GM23338 (cell line): ENCODE data around the gene SPTBN2. TPM values are rescaled to one million over a fixed set of nuclear protein-coding genes. Genes with fewer than 3 reads are reported as not detected.

ENCODE experiments used
- ATAC-seq: fragments of 200-7000 bp; cut with Tn5 transposase; 3 replicates; pipeline ENCODE4 v1.9.1; 2020
- DNase-seq: peaks from one replicate; pipeline ENCODE4 v3.0.0-alpha.2; 2015; ENCODE audit warnings: low spot score
- H2AFZ ChIP-seq: fragments of 200-600 bp; sonication (generic); 2 replicates; pipeline ENCODE4 v1.8.0; 2016; ENCODE audit warnings: antibody characterized with exemption, mild to moderate bottlenecking, moderate library complexity
- H3F3A ChIP-seq: fragments of 200-600 bp; sonication (generic); replicated peaks from 2 replicates; pipeline ENCODE4 v1.8.0; 2017; ENCODE audit warnings: antibody characterized with exemption, mixed run types, low read depth
- H3K27ac ChIP-seq: fragments of 200-600 bp; sonication (generic); 2 replicates; pipeline ENCODE4 v1.6.1; 2016; ENCODE audit warnings: low read depth
- H3K27me3 ChIP-seq: fragments of 200-600 bp; sonication (generic); 2 replicates; pipeline ENCODE4 v1.8.0; 2016; ENCODE audit warnings: mild to moderate bottlenecking, mixed run types, moderate library complexity; ENCODE audit not compliant: insufficient read depth
- H3K36me3 ChIP-seq: fragments of 200-600 bp; sonication (generic); 2 replicates; pipeline ENCODE4 v1.8.0; 2016; ENCODE audit warnings: mild to moderate bottlenecking; ENCODE audit not compliant: insufficient read depth
- H3K4me1 ChIP-seq: fragments of 200-600 bp; sonication (generic); 2 replicates; pipeline ENCODE4 v1.8.0; 2016; ENCODE audit warnings: mild to moderate bottlenecking, moderate library complexity; ENCODE audit not compliant: insufficient read depth
- H3K4me2 ChIP-seq: fragments of 200-600 bp; sonication (generic); 2 replicates; pipeline ENCODE4 v1.7.1; 2017; ENCODE audit warnings: mixed run types
- H3K4me3 ChIP-seq: fragments of 200-600 bp; sonication (generic); 2 replicates; pipeline ENCODE4 v1.6.1; 2016; ENCODE audit warnings: mixed run types
- H3K79me2 ChIP-seq: fragments of 200-600 bp; sonication (generic); replicated peaks from 2 replicates; pipeline ENCODE4 v1.8.0; 2017; ENCODE audit warnings: mild to moderate bottlenecking; ENCODE audit not compliant: insufficient read depth
- H3K9me2 ChIP-seq: fragments of 200-600 bp; sonication (generic); 2 replicates; pipeline ENCODE4 v1.8.0; 2017; ENCODE audit not compliant: insufficient read depth
- H4K20me1 ChIP-seq: fragments of 200-600 bp; sonication (generic); replicated peaks from 2 replicates; pipeline ENCODE4 v1.8.0; 2017; ENCODE audit warnings: mild to moderate bottlenecking; ENCODE audit not compliant: insufficient read depth
- H3K27ac Mint-ChIP-seq: 2 replicates; pipeline ENCODE4 v1.8.0; 2020; ENCODE audit warnings: inconsistent platforms, mild to moderate bottlenecking, moderate library complexity, mixed read lengths
- H3K27me3 Mint-ChIP-seq: 3 replicates; pipeline ENCODE4 v1.8.0; 2022; ENCODE audit warnings: low read depth, mild to moderate bottlenecking, moderate library complexity, mixed read lengths, inconsistent platforms; ENCODE audit not compliant: insufficient read depth, poor library complexity
- H3K36me3 Mint-ChIP-seq: 3 replicates; pipeline ENCODE4 v1.8.0; 2021; ENCODE audit warnings: low read depth, mild to moderate bottlenecking, inconsistent platforms, moderate library complexity, mixed read lengths
- H3K4me1 Mint-ChIP-seq: 3 replicates; pipeline ENCODE4 v1.8.0; 2020; ENCODE audit warnings: mild to moderate bottlenecking, inconsistent platforms, mixed read lengths
- H3K4me3 Mint-ChIP-seq: 3 replicates; pipeline ENCODE4 v1.8.0; 2021; ENCODE audit warnings: moderate library complexity, mild to moderate bottlenecking, inconsistent platforms, mixed read lengths
- H3K9me3 Mint-ChIP-seq: 3 replicates; pipeline ENCODE4 v1.8.0; 2020; ENCODE audit warnings: moderate library complexity, mild to moderate bottlenecking, inconsistent platforms, mixed read lengths
- CREB1 ChIP-seq: fragments of 250-450 bp; sonication (Bioruptor Pico); IDR thresholded peaks from 2 replicates; pipeline ENCODE4 v1.5.0; 2020; ENCODE audit warnings: low read depth, mild to moderate bottlenecking, moderate library complexity
- CTCF ChIP-seq, 2 experiments: fragments of 200-600 bp in 1 of 2; sonication (generic) in 1 of 2; conservative IDR thresholded peaks; 2 replicates each; pipeline versions ENCODE4 v1.5.1 to v1.6.1; 2016 to 2017; ENCODE audit warnings: antibody characterized with exemption in 2 of 2, low read depth in 2 of 2, mild to moderate bottlenecking in 2 of 2, moderate library complexity in 1 of 2
- EZH2 ChIP-seq: fragments of 200-600 bp; sonication (generic); IDR thresholded peaks from one replicate; pipeline ENCODE4 v1.8.0; 2017; ENCODE audit warnings: antibody characterized with exemption, mild to moderate bottlenecking, low read depth; ENCODE audit not compliant: unreplicated experiment
- EZH2phosphoT487 ChIP-seq: fragments of 200-600 bp; sonication (generic); IDR thresholded peaks from one replicate; pipeline ENCODE4 v1.8.1; 2018; ENCODE audit warnings: antibody characterized with exemption; ENCODE audit not compliant: unreplicated experiment
- JUNB ChIP-seq: IDR thresholded peaks from one replicate; pipeline ENCODE4 v1.6.1; 2016; ENCODE audit warnings: antibody characterized with exemption; ENCODE audit not compliant: unreplicated experiment
- NANOG ChIP-seq: IDR thresholded peaks from 2 replicates; pipeline ENCODE4 v1.6.1; 2016; ENCODE audit warnings: antibody characterized with exemption, borderline replicate concordance
- POLR2AphosphoS5 ChIP-seq: IDR thresholded peaks from 2 replicates; pipeline ENCODE4 v1.6.1; 2016; ENCODE audit warnings: antibody characterized with exemption, low read depth
- REST ChIP-seq: IDR thresholded peaks from one replicate; pipeline ENCODE4 v1.6.1; 2018; ENCODE audit warnings: antibody characterized with exemption; ENCODE audit not compliant: unreplicated experiment
- STAT1 ChIP-seq: IDR thresholded peaks from one replicate; pipeline ENCODE4 v1.6.1; 2016; ENCODE audit warnings: antibody characterized with exemption; ENCODE audit not compliant: unreplicated experiment
- ZNF114 ChIP-seq: fragments of 250-450 bp; sonication (Bioruptor Pico); IDR thresholded peaks from 2 replicates; pipeline ENCODE4 v1.5.0; 2020; ENCODE audit warnings: mild to moderate bottlenecking, moderate library complexity
- ZNF331 ChIP-seq: fragments of 250-450 bp; sonication (Bioruptor Pico); IDR thresholded peaks from 2 replicates; pipeline ENCODE4 v1.5.0; 2020; ENCODE audit warnings: low read depth, mild to moderate bottlenecking, moderate library complexity
- ZNF462 ChIP-seq: fragments of 250-450 bp; sonication (Bioruptor Pico); IDR thresholded peaks from 2 replicates; pipeline ENCODE4 v1.5.0; 2020; ENCODE audit warnings: mild to moderate bottlenecking, moderate library complexity
- polyA plus RNA-seq: library from polyadenylated mRNA; unstranded; fragments of >200 nt; fragmentation: Nextera tagmentation; extraction: Ambion mirVana; gene quantifications from 2 replicates; pipeline ENCODE4 v1.2.1, GENCODE V29; 2016
- total RNA-seq: library from RNA; depleted of rRNA; stranded (reverse); fragments of >200 nt; shearing (Covaris generic); gene quantifications from 2 replicates; pipeline ENCODE4 v1.2.3, GENCODE V29; 2014
- TF ChIP-seq, protein P1 (sequence below): IDR thresholded peaks from 2 replicates; pipeline ENCODE4 v1.6.1; 2016; ENCODE audit warnings: antibody characterized with exemption

Gene SPTBN2
- total and polyA plus RNA-seq, 2 experiments from 2014 or later, result 7.7 to 49.1 TPM

DNA sequence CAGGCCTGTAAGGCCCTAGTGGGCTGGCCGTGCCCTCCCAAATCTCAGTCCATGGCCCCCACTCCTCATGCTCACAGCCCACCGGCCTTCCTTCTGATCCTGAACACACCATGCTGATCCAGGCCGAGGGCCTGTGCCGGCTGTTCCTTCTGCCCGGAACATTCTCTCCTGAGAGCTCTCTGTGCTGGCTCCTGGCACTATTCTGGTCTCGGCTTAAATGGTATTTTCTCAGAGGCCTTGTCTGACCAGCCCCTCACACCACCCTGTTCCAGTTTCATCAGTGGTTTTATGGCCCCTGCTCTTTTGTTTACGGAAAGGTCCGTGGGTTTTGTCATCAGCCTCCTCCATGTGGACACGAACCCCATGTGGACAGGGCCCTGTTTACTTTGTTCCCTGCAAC is 22.0 kb downstream of the SPTBN2 start:
- no peak overlapping the region for H3K27ac Mint-ChIP-seq

More for the DNA sequence above, 22.0 kb downstream of the SPTBN2 start:
- H3K4me3 Mint-ChIP-seq, result no peak overlapping the region
- no peaks in the 10 kb centered on the region for H3F3A ChIP-seq
- TF ChIP-seq JUNB (no peak), CTCF (conservative IDR thresholded peaks at IDR 0.05; ENCODE audit: low read depth in 2 of 2) (no peak), ZNF462 (CRISPR knock-in tag) (no peak), CREB1 (no peak), STAT1 (no peak), ZNF114 (no peak), REST (no peak), EZH2phosphoT487 (no peak), ZNF331 (CRISPR knock-in tag) (no peak), EZH2 (no peak), POLR2AphosphoS5 (no peak), NANOG (no peak)
- TF ChIP-seq, protein P1, sequence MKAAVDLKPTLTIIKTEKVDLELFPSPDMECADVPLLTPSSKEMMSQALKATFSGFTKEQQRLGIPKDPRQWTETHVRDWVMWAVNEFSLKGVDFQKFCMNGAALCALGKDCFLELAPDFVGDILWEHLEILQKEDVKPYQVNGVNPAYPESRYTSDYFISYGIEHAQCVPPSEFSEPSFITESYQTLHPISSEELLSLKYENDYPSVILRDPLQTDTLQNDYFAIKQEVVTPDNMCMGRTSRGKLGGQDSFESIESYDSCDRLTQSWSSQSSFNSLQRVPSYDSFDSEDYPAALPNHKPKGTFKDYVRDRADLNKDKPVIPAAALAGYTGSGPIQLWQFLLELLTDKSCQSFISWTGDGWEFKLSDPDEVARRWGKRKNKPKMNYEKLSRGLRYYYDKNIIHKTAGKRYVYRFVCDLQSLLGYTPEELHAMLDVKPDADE, result no peak
- no peaks in the 10 kb centered on the region; the same call in 2 of the 3 replicates for H3K4me1 Mint-ChIP-seq
- DNase-seq, result no peak
- ATAC-seq, result no peak
- H3K27me3 Mint-ChIP-seq, result peaks cover 4% of the 10 kb centered on the region
- H3K36me3 ChIP-seq, result no peaks in the 10 kb centered on the region; the same call in 1 of the 2 replicates
- no peaks in the 10 kb centered on the region; the same call in 1 of the 2 replicates for H4K20me1 ChIP-seq
- H2AFZ ChIP-seq, result no peak overlapping the region
- no peaks in the 10 kb centered on the region for H3K9me2 ChIP-seq
- no peak overlapping the region for H3K27ac ChIP-seq
- no peak overlapping the region for H3K4me3 ChIP-seq
- H3K36me3 Mint-ChIP-seq, result peaks cover 45% of the 10 kb centered on the region
- H3K4me2 ChIP-seq, result no peak overlapping the region
- H3K9me3 Mint-ChIP-seq, result no peaks in the 10 kb centered on the region
- no peaks in the 10 kb centered on the region for H3K27me3 ChIP-seq
- no peaks in the 10 kb centered on the region for H3K4me1 ChIP-seq
- H3K79me2 ChIP-seq, result no peaks in the 10 kb centered on the region
